Measurements from ENCODE around the gene FOXN1. TPM values are rescaled to one million over a fixed set of nuclear protein-coding genes. Genes with fewer than 3 reads are reported as not detected.

FOXN1 gene
- total and polyA plus RNA-seq, 10 of the 15 experiments (the other 5 are each of a cell fraction or from before 2014, with no cell fraction given) = not detected

GRCh38 chr17:28460901-28461300, 45.2 kb upstream of the FOXN1 start:
- no peak overlapping the region for H3K27ac ChIP-seq (ENCODE audit: control insufficient read depth, insufficient read depth)
- FAIRE-seq (no peak), ATAC-seq (no peak), DNase-seq (ENCODE audit: low read depth, low spot score) (no peak)
- H3K36me3 ChIP-seq (ENCODE audit: control insufficient read depth in 2 of 2, insufficient read depth in 2 of 2, low read length in 1 of 2) = no peaks in the 10 kb centered on the region
- BruUV-seq (replicated peaks) = no TSS peak
- WGBS (ENCODE audit: insufficient coverage, insufficient replicate concordance, low lambda C conversion rate, missing lambda C conversion rate) = 72% methylated on average over 8 of the region's 10 CpGs
- ChIA-PET CTCF (no interaction called here), POLR2A (no interaction called here), SMC1A (ENCODE audit: uncharacterized antibody, unreplicated experiment) (no interaction called here), RAD21 (ENCODE audit: unreplicated experiment) (no interaction called here)
- in situ Hi-C loops (cut with MboI) (no loop called here), intact Hi-C loops (cut with micrococcal nuclease; ENCODE audit: unreplicated experiment) (no loop called here)
- no peak overlapping the region for H3K9ac ChIP-seq (ENCODE audit: control insufficient read depth, insufficient read depth, low read length)
- H2AFZ ChIP-seq (ENCODE audit: control insufficient read depth, low read depth, low read length) = no peak overlapping the region
- no peaks in the 10 kb centered on the region for H4K20me1 ChIP-seq (ENCODE audit: control insufficient read depth, insufficient read depth)
- H3K79me2 ChIP-seq (ENCODE audit: control insufficient read depth, insufficient read depth, low read length) = no peaks in the 10 kb centered on the region
- H3K9me3 ChIP-seq (replicated peaks; ENCODE audit: control insufficient read depth, insufficient read depth, low read length) = no peaks in the 10 kb centered on the region
- H3K4me2 ChIP-seq (ENCODE audit: control insufficient read depth, insufficient read depth) = no peak overlapping the region
- H3K4me1 ChIP-seq (ENCODE audit: control insufficient read depth, insufficient read depth, low read length) = no peaks in the 10 kb centered on the region
- H3K4me3 ChIP-seq = no peak overlapping the region
- TF ChIP-seq ETV6 (conservative IDR thresholded peaks at IDR 0.05 in 1 of 2, IDR thresholded peaks at IDR 0.05 in 1 of 2; ENCODE audit: borderline replicate concordance in 1 of 2, low read depth in 1 of 2) = no peak
- no peak for TF ChIP-seq MYC (IDR thresholded peaks at IDR 0.05; ENCODE audit: insufficient read depth, insufficient read length, insufficient replicate concordance, low read length, severe bottlenecking)
- TF ChIP-seq KDM1A (IDR thresholded peaks at IDR 0.05; ENCODE audit: borderline replicate concordance) = no peak
- no peak for TF ChIP-seq YY1 (IDR thresholded peaks at IDR 0.05; ENCODE audit: low read depth, low read length)
- no peak for TF ChIP-seq CBX5 (IDR thresholded peaks at IDR 0.05; ENCODE audit: low read depth)
- no peak for TF ChIP-seq ATF7 (IDR thresholded peaks at IDR 0.05; ENCODE audit: low read depth)
- no peak for TF ChIP-seq DPF2 (IDR thresholded peaks at IDR 0.05)
- TF ChIP-seq JUNB (IDR thresholded peaks at IDR 0.05) = no peak
- TF ChIP-seq MTA2 (IDR thresholded peaks at IDR 0.05; ENCODE audit: low read depth) = no peak
- no peak for TF ChIP-seq RCOR1 (conservative IDR thresholded peaks at IDR 0.05; ENCODE audit: low read depth, low read length)
- TF ChIP-seq EED (IDR thresholded peaks at IDR 0.05; ENCODE audit: low read depth) = no peak
- no peak for TF ChIP-seq MYB (IDR thresholded peaks at IDR 0.05; ENCODE audit: borderline replicate concordance, low read depth, low read length)
- TF ChIP-seq, protein P1, sequence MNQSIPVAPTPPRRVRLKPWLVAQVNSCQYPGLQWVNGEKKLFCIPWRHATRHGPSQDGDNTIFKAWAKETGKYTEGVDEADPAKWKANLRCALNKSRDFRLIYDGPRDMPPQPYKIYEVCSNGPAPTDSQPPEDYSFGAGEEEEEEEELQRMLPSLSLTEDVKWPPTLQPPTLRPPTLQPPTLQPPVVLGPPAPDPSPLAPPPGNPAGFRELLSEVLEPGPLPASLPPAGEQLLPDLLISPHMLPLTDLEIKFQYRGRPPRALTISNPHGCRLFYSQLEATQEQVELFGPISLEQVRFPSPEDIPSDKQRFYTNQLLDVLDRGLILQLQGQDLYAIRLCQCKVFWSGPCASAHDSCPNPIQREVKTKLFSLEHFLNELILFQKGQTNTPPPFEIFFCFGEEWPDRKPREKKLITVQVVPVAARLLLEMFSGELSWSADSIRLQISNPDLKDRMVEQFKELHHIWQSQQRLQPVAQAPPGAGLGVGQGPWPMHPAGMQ (IDR thresholded peaks at IDR 0.05; ENCODE audit: borderline replicate concordance) = no peak
- TF ChIP-seq IRF3 (IDR thresholded peaks at IDR 0.05) = no peak
- TF ChIP-seq CREB1 (IDR thresholded peaks at IDR 0.05; ENCODE audit: low read depth) = no peak
- no peaks in the 10 kb centered on the region for H3K27me3 ChIP-seq (replicated peaks in 1 of 2; ENCODE audit: control insufficient read depth in 2 of 2, insufficient read depth in 2 of 2, low read length in 1 of 2)

Data from GM12878 (cell line).